ENCODE data around the gene CSH2. TPM values are rescaled to one million over a fixed set of nuclear protein-coding genes. Genes with fewer than 3 reads are reported as not detected.
A peak's percentile ranks its signal among the peaks of the same experiment; 100 is the strongest.

The CSH2 gene
- total and polyA plus RNA-seq, 9 of the 15 experiments (the other 6 are each of a cell fraction or from before 2014, with no cell fraction given): not detected

- TF ChIP-seq ZNF512 (tag; IDR thresholded peaks at IDR 0.05) (no peak), ZNF764 (CRISPR knock-in tag; IDR thresholded peaks at IDR 0.05; ENCODE audit: low read depth) (peak; percentile 85), ZNF583 (CRISPR knock-in tag; IDR thresholded peaks at IDR 0.05) (peak; percentile 84), IRF1 (CRISPR knock-in tag; IDR thresholded peaks at IDR 0.05; ENCODE audit: borderline replicate concordance) (no peak), CHCHD3 (CRISPR knock-in tag; IDR thresholded peaks at IDR 0.05) (no peak), ZNF143 (CRISPR knock-in tag; IDR thresholded peaks at IDR 0.05) (0 out of 2 replicates have a peak, but pooled peaks have one; percentile 37), NCOA1 (IDR thresholded peaks at IDR 0.05; ENCODE audit: low read depth) (peak; percentile 63), MEIS2 (IDR thresholded peaks at IDR 0.05; ENCODE audit: partially characterized antibody) (peak; percentile 33), ARID1B (IDR thresholded peaks at IDR 0.05) (peak; percentile 52; the same call in 1 of the 2 replicates), ATF3 (IDR thresholded peaks at IDR 0.05) (no peak), ATF3 (CRISPR knock-in tag; conservative IDR thresholded peaks at IDR 0.05) (peak; percentile 74), FOXM1 (IDR thresholded peaks at IDR 0.05; ENCODE audit: low read depth) (peak; percentile 94), FOXM1 (CRISPR knock-in tag; IDR thresholded peaks at IDR 0.05; ENCODE audit: low read depth) (no peak), NCOA4 (IDR thresholded peaks at IDR 0.05; ENCODE audit: partially characterized antibody) (no peak), CREM (IDR thresholded peaks at IDR 0.05; ENCODE audit: low read depth) (peak; percentile 84), KDM1A (IDR thresholded peaks at IDR 0.05) (peak; percentile 47 to 58; a peak in 2 of 4 replicates)
- TF ChIP-seq, protein P1, sequence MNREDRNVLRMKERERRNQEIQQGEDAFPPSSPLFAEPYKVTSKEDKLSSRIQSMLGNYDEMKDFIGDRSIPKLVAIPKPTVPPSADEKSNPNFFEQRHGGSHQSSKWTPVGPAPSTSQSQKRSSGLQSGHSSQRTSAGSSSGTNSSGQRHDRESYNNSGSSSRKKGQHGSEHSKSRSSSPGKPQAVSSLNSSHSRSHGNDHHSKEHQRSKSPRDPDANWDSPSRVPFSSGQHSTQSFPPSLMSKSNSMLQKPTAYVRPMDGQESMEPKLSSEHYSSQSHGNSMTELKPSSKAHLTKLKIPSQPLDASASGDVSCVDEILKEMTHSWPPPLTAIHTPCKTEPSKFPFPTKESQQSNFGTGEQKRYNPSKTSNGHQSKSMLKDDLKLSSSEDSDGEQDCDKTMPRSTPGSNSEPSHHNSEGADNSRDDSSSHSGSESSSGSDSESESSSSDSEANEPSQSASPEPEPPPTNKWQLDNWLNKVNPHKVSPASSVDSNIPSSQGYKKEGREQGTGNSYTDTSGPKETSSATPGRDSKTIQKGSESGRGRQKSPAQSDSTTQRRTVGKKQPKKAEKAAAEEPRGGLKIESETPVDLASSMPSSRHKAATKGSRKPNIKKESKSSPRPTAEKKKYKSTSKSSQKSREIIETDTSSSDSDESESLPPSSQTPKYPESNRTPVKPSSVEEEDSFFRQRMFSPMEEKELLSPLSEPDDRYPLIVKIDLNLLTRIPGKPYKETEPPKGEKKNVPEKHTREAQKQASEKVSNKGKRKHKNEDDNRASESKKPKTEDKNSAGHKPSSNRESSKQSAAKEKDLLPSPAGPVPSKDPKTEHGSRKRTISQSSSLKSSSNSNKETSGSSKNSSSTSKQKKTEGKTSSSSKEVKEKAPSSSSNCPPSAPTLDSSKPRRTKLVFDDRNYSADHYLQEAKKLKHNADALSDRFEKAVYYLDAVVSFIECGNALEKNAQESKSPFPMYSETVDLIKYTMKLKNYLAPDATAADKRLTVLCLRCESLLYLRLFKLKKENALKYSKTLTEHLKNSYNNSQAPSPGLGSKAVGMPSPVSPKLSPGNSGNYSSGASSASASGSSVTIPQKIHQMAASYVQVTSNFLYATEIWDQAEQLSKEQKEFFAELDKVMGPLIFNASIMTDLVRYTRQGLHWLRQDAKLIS (CRISPR knock-in tag; IDR thresholded peaks at IDR 0.05): peak; percentile 91
- TF ChIP-seq, protein P2, sequence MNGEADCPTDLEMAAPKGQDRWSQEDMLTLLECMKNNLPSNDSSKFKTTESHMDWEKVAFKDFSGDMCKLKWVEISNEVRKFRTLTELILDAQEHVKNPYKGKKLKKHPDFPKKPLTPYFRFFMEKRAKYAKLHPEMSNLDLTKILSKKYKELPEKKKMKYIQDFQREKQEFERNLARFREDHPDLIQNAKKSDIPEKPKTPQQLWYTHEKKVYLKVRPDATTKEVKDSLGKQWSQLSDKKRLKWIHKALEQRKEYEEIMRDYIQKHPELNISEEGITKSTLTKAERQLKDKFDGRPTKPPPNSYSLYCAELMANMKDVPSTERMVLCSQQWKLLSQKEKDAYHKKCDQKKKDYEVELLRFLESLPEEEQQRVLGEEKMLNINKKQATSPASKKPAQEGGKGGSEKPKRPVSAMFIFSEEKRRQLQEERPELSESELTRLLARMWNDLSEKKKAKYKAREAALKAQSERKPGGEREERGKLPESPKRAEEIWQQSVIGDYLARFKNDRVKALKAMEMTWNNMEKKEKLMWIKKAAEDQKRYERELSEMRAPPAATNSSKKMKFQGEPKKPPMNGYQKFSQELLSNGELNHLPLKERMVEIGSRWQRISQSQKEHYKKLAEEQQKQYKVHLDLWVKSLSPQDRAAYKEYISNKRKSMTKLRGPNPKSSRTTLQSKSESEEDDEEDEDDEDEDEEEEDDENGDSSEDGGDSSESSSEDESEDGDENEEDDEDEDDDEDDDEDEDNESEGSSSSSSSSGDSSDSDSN (IDR thresholded peaks at IDR 0.05; ENCODE audit: borderline replicate concordance in 1 of 2, low read depth in 2 of 2, low read length in 2 of 2): peak in 1 of 2 experiments; percentile 92; a peak in 3 of 4 replicates
These were observed 30.7 kb downstream of the CSH2 start, which contains the start of gene SMARCD2 (continued) for GRCh38 chr17:63842540-63843386.

Measured in K562 (cell line).